Lower leg skin (tissue), 4 donors: ENCODE results near the gene SLC35A1. TPM values are rescaled to one million over a fixed set of nuclear protein-coding genes. Genes with fewer than 3 reads are reported as not detected.

Experiments used
- DNase-seq, 2 donors: peaks; one replicate each; pipeline ENCODE4 v3.0.0-alpha.2; 2019; ENCODE audit warnings: low spot score in 2 of 2
- H3K4me3 ChIP-seq: fragments of 200-600 bp; sonication (generic); 2 replicates; pipeline ENCODE4 v1.5.1; 2017; ENCODE audit warnings: mild to moderate bottlenecking, low read depth; ENCODE audit not compliant: poor library complexity, severe bottlenecking
- POLR2A ChIP-seq, 2 donors: fragments of 450-650 bp; IDR thresholded peaks; one replicate each; pipeline ENCODE4 v1.6.1; 2016 to 2017; ENCODE audit warnings: antibody characterized with exemption in 2 of 2, mild to moderate bottlenecking in 1 of 2, moderate library complexity in 1 of 2
- WGBS, 2 donors: methylation state at CpG; one replicate each; pipeline ENCODE4 v1.1.5; 2018; 5-methylcytosine and 5-hydroxymethylcytosine counted together
- intact Hi-C: fragments of 100-400 bp; cut with DNase I; formaldehyde crosslinking; loops from one replicate; pipeline ENCODE4 v1.15.0; 2023; ENCODE audit warnings: low total_unique reads
- total RNA-seq, 4 donors: library from RNA; depleted of rRNA; stranded (reverse); fragments of >200 nt; gene quantifications; one replicate each; pipeline ENCODE4 v1.1.0, GENCODE V29; 2016
- TF ChIP-seq, protein P1 (sequence below), 3 donors: fragments of 450-650 bp; IDR thresholded peaks; one replicate each; pipeline ENCODE4 v1.5.1; 2016; ENCODE audit warnings: antibody characterized with exemption in 3 of 3, mild to moderate bottlenecking in 3 of 3, moderate library complexity in 2 of 3

SLC35A1 gene
- total RNA-seq, 4 donors from 2014 or later: 19.7 to 29.0 (median 21.7) TPM

DNA sequence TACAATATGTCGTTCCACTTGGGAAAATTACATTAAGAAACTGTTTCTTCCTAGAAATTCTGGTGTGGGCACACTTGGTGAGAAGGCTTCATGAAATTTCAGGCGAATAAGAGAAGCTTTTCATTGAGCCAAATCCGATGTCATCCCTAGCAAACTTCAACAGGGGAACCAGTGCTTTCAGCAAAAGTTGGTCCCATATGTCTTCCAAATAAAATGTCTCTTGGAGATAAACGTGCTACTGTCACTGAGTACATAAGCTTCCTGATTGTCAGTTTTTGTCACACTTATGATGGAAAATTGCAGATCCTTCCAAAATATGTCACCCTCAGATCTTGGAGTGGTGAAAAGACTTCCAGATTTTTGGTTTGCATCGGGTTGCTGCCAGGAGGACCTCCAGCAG lies 31.1 kb upstream of the SLC35A1 start:
- intact Hi-C loops: no loop called here
- H3K4me3 ChIP-seq: no peak overlapping the region
- 81 to 86% methylated on average over 5 of the region's 5 CpGs for whole genome bisulfite sequencing, 2 donors
- TF ChIP-seq, protein P1, sequence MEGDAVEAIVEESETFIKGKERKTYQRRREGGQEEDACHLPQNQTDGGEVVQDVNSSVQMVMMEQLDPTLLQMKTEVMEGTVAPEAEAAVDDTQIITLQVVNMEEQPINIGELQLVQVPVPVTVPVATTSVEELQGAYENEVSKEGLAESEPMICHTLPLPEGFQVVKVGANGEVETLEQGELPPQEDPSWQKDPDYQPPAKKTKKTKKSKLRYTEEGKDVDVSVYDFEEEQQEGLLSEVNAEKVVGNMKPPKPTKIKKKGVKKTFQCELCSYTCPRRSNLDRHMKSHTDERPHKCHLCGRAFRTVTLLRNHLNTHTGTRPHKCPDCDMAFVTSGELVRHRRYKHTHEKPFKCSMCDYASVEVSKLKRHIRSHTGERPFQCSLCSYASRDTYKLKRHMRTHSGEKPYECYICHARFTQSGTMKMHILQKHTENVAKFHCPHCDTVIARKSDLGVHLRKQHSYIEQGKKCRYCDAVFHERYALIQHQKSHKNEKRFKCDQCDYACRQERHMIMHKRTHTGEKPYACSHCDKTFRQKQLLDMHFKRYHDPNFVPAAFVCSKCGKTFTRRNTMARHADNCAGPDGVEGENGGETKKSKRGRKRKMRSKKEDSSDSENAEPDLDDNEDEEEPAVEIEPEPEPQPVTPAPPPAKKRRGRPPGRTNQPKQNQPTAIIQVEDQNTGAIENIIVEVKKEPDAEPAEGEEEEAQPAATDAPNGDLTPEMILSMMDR (IDR thresholded peaks at IDR 0.05): no peak
- no peak for TF ChIP-seq POLR2A (IDR thresholded peaks at IDR 0.05)
- no peak for DNase-seq

DNA sequence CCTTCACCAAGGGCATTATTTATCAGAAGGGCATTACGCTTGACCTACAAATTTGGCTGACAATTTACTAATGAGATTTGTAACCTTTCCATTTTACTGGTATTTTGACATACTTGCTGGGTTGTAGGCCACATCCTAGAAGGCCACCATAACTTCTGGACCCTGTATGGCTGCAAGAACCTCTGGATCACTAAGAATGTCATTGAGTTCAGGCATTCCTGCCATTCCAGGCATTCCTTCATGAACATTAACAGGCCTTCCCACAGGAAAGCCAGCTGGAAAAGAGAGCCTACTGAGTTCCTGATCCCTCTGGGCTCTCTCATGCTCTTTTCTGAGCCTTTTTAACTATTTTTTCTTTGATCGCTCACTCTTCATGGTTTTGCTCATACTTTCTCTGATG lies 28.4 kb upstream of the SLC35A1 start:
- intact Hi-C loops: no loop called here
- no peak for TF ChIP-seq POLR2A (IDR thresholded peaks at IDR 0.05)
- TF ChIP-seq, protein P1 (IDR thresholded peaks at IDR 0.05): no peak
- WGBS, 2 donors: 95 to 96% methylated on average over 2 of the region's 2 CpGs

DNA sequence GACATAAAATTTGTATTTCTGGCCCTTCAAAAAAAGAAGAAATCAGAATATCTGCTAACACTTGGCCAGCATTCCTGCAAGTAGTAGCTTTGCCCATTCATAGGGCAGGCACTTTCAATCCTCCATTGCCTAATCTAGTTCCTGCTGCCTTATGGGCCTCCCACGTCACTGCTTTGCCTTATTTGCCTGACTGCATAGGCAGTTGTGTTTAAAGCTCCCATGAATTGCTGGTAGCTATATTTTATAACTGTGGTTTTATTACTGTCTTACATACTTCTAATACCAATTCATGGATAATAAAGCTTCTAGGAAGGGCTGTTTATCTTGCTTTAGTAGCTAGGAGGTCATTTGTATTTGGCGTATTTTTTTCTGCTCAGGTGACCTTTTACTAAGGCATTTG lies 7.7 kb upstream of the SLC35A1 start:
- H3K4me3 ChIP-seq: no peak overlapping the region
- no peak for DNase-seq
- TF ChIP-seq, protein P1 (IDR thresholded peaks at IDR 0.05): no peak
- intact Hi-C loops: no loop called here
- WGBS, 2 donors: 82 to 90% methylated on average over 2 of the region's 2 CpGs

More for the DNA sequence above, 28.4 kb upstream of the SLC35A1 start:
- H3K4me3 ChIP-seq: no peak overlapping the region
- no peak for DNase-seq

DNA sequence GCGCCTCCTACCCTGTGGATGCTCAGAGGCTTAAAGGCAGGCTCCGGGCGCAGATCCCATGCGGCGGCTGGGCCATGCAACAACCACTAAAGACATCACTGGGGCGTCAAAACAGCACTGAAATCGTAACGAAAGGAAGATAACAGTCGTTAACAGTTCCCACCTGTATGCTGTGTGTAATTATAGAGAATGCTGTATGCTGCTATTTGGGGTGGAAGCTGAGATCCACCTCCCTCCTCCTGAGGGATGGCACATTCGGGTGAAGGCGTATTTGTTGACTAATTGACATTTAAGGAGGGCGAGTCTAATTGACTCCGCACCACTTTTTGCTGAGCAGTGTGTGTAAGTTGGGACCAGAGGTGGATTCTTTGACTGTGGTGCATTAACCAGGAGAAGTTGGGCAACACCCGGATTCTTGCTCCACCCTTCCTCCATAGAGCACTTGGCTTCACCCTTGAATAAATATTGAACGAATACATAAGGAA lies 687 bp downstream of the SLC35A1 start:
- peak in 1 of 2 donors; percentile 34 for DNase-seq
- intact Hi-C loops: no loop called here
- peak overlapping the region; percentile 72 for H3K4me3 ChIP-seq
- WGBS, 2 donors: 0 to 1% methylated on average over 14 to 15 of the region's 15 CpGs
- no peak for TF ChIP-seq POLR2A (IDR thresholded peaks at IDR 0.05)
- TF ChIP-seq, protein P1 (IDR thresholded peaks at IDR 0.05): no peak

DNA sequence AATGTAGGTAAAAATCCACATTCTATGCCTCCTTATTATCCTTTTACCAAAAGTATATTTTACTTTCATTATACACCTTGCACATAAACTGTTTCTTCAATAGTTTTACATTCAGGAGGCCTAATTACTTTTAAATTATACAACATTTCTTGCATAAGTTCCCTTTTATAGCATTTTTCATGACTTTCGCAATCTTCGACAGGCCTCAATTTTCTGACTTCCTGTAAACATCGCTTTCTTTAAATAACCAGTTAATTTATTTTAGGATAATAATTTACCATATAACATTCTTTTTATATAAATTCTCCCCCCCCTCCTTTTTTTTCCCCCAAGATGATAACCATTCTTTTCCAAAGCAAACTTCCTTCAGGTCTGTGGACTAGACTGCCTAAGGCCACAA lies 9.2 kb downstream of the SLC35A1 start:
- intact Hi-C loops: no loop called here
- TF ChIP-seq, protein P1 (IDR thresholded peaks at IDR 0.05): no peak
- no peak for TF ChIP-seq POLR2A (IDR thresholded peaks at IDR 0.05)
- H3K4me3 ChIP-seq: no peak overlapping the region
- WGBS, 2 donors: 86 to 91% methylated on average over 3 of the region's 3 CpGs
- no peak for DNase-seq

DNA sequence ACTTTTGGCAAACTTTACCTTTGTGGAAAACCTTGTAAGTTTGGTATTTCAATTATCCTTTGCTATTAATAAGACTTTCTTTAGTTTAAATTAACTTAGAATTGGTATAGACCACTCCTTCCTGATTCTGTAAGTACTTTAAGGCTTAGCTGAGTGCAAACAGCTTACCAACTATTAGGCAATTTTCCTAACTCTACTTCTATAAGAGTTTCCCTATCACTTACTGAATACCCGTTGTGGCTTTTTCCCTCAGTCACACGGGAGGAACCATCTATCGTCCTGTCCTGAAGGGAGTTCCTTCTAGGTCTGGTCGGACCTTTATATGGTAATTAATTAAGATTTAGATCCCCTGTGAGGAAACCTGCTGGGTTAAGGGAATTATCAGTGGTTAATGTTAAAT lies 9.6 kb downstream of the SLC35A1 start:
- H3K4me3 ChIP-seq: no peak overlapping the region
- no peak for DNase-seq
- intact Hi-C loops: no loop called here
- 81 to 85% methylated on average over 4 of the region's 4 CpGs for WGBS, 2 donors
- no peak for TF ChIP-seq POLR2A (IDR thresholded peaks at IDR 0.05)
- TF ChIP-seq, protein P1 (IDR thresholded peaks at IDR 0.05): no peak
